HG03025 (cell line): ENCODE data around the gene ZNF77.
A peak's percentile ranks its signal among the peaks of the same experiment; 100 is the strongest.
"Not testable (repeated sequence)": the region's sequence is repeated elsewhere in the genome, so short reads cannot be mapped to it uniquely, and the experiment has no call there.

ENCODE experiments used
- ATAC-seq: cut with Tn5 transposase; IDR thresholded peaks from one replicate; pipeline ENCODE4 v1.9.1; 2021; ENCODE audit warnings: mild to moderate bottlenecking, moderate library complexity; ENCODE audit not compliant: unreplicated experiment, low FRiP score

The ZNF77 gene

DNA sequence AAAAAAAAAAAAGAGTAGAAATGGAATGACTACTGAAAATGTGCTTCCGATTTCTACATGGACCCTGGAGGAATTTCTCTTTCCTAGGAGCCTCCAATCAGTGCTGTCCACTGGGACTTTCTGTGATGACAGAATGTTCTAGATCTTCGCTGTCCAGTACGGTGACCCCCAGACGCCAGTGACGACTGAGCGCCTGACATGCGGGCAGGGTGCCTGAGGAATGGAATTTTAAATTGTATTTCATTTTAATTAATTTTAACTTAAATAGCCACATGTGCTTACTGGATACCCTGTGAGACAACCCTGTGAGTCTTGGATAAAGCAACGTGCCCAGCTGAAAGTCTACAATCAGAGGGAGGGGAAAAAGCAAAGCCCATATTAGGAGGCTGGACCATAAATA, 28.5 kb upstream of the ZNF77 start:
- ATAC-seq, result no peak

DNA sequence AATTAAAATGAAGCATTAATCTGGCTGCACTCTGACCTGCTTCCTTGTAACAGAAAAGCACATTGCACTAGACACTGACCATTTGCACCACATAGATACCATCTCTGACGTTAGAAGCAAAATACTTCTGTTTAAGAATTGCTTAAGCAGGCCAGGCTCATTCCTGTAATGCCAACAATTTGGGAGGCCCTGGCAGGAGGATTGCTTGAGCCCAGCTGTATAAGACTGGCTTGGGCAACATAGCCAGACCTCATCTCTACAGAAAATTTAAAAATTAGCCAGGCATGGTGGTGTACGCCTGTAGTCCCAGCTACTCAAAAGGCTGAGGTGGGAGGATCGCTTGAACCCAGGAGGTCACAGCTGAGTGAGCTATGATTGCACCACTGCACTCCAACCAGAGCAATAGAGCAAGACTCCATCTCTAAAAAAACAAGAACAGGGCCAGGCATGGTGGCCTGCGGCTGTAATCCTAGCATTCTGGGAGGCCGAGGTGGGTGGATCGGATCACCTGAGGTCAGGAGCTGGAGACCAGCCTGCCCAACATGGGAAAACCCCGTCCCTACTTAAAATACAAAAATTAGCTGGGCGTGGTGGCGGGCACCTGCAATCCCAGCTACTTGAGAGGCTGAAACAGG, 25.5 kb upstream of the ZNF77 start:
- no peak for ATAC-seq

DNA sequence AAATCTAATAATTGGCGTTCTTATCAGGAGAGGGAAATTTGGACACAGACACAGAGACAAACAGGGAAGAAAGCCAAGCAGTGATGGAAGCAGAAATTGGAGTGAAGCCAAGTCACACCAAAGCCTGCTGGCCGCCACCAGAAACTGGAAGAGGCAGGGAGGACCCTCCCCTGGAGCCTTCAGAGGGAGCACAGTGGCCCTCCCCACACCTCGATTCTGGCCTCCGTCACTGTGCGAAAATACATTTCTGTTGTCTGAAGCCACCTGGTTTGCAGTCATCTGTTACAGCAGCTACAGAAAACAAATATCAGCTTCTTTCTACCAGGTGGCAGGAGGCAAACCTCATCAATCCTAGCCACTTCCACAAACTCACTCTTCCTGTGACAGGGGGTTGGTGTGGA, 24.3 kb upstream of the ZNF77 start:
- no peak for ATAC-seq

DNA sequence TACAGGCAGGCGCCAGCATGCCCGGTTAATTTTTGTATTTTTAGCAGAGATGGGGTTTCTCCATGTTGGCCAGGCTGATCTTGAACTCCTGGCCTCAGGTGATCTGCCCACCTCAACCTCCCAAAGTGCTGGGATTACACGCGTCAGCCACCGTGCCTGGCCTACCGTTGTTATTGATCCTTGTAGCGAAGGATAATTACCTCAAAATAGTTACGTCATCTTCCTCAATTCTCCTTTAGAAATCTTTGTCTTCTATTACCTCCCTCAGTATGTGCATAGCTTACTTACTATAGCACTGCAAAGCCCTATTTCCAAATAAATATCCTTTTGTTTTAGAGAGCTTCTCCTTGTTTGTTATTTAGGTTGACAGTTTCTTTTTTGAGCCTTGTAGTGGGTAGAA, 23.2 kb upstream of the ZNF77 start:
- no peak for ATAC-seq

DNA sequence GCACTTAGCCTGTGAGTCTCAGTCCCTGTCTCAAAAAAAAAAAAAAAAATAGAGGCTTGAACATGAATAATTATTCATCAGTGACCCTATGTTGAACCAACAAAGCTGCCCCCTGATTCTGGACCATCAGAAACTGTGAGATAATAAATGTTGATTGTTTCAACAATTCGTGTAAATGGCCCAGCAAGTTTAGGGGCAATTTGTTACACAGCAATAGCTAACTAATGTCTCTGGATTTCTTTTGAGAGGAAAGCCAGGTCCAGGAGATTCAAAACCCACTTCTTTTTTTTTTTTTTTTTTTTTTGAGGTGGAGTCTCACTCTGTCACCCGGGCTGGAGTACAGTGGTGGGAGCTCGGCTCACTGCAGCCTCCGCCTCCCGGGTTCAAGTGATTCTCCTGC, 20.1 kb upstream of the ZNF77 start:
- ATAC-seq, result no peak

DNA sequence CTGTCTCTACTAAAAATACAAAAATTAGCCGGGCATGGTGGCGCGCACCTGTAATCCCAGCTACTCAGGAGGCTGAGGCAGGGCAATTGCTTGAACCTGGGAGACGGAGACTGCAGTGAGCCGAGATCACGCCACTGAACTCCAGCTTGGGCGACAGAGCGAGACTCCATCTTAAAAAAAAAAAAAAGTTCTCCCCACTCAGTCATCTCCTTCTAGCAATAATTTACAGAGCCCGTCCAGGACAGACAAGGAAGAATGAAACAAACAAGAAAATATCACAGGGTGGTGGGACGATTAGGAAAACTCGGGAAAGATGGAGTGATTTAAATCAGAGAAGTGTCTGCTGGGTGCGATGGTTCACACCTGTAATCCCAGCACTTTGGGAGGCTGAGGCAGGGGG, 18.9 kb upstream of the ZNF77 start:
- ATAC-seq, result not testable (repeated sequence)

DNA sequence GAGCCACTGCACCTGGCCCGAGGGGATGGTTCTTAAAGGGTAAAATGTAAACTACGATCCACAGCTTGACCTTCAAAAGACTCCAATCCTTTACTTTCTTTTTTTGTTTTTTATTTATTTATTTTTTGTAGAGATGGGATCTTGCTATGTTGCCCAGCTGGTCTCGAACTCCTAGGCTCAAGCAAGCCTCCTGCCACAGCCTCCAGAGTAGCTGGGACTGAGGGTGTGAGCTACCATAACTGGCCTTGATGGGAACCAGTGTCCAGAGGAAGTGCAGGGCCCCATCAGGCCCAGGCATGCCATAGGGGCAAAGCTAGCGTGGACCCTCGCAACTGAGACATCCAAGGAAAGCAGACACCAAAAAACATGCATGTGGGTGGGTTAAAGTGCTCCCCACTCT, 18.4 kb upstream of the ZNF77 start:
- no peak for ATAC-seq

DNA sequence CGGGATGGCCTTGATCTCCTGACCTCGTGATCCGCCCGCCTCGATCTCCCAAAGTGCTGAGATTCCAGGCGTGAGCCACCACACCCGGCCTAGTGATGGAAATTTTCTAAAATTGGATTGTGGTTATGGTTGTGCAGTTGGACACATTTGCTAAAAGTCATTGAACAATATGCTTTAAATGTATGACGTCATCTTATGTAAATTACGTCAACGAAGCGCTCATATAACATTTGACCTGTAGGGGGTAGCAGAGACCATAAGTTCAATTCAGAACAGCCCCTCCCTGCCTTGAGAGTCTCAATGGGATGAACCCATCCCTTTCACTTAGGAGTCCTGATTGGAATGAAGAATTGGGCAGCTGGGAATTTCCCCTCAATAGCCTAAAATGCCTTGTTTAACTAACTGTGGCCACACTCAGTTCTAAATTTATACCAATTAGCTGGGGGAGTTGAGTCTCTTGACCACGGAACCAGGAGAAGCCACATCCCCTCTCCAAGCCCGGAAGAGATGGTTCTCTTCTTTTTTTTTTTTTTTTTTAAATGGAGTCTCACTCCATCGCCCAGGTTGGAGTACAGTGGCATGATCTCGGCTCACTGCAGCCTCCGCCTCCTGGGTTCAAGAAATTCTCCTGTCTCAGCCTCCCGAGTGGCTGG, 17.4 kb upstream of the ZNF77 start:
- ATAC-seq, result no peak

DNA sequence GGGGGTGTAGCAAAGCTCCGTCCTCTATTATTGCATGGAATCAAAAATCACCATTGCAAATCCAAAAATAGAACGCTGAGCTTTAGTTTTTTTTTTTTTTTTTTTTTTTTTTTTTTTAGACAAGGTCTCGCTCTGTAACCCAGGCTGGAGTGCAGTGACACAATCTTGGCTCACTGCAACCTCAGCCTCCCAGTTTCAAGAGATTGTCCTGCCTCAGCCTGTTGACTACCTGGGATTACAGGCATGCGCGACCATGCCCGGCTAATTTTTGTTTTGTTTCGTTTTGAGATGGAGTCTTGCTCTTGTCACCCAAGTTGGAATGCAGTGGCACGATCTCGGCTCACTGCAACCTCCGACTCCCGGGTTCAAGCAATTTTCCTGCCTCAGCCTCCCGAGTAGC, 15.3 kb upstream of the ZNF77 start:
- no peak for ATAC-seq

DNA sequence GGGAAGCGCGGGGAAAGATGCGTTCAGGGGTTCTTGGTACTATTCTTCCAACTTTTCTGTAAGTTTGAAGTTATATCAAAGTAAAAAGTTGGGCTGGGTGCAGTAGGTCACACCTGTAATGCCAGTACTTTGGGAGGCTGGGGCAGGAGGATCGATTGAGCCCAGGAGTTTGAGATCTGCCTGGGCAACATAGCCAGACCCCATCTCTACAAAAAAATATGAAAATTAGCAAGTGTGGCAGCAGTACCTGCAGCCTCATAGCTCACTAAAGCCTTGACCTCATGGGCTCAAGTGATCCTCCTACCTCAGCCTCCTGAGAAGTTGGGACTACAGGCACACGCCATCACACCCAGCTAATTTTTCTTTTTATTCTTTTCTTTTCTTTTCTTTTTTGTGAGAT, 12.4 kb upstream of the ZNF77 start:
- no peak for ATAC-seq

DNA sequence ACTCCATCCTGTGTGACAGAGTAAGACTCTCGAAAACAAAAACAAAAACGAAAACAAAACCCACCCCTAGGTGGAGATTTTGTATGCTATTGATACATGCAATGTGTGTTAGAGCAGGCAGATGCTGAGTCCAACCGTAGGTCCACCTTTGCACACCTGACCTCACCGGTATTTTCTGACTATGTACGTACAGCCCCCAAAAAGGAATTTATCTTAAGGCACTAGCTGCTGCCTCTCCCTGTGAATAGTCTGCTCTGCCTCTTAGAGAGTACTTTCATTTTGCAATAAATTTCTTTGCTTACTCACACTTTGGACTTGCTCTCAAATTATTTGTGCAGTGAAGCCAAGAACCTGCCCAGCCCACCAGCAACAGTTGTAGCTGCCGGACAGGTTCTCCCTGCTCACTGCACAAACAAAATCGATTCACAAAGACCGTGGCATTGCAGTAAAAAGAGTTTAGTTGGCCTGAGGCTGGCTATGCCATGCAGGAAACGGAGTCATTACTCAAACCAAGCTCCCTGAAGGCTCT, 8.2 kb upstream of the ZNF77 start:
- ATAC-seq, result no peak

DNA sequence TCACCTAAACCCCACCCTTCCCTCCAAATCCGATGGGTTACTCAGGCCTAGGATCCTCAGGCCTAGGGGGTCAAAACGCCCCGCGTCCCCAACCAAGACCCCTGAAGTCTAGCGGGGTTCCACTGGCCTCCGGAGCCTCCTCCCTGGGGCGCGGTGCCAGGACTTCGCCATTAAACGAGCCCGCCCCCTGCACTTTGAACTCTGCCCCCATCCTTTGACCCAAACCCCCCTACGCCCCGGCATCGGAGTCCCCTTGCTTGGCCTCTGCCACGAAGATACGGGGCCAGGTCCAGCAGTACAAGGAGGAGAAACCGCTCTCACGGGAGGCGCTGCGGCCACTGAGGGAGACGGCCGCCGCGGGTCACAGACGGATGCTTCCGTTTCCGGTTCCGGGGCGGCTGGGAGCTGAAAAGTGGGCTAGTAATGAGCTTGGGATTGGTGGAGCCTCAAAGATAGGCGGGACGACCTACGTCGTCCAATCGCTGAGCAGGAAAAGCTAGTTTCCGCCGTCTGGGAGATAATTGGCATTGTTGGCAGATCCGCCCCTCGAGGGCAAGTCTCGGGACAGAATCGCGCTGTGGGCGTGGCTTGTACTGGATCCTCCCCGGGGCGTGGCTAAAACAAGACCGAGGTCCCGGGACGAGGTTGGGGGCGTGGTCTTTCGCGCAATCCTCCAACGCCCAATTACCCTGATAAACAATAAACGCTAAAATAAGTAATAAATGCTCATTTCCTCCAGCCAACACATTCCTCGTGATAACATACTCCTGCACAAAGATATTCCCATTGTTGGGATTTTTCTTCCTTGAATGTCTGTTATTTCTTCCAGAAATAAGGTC, 5.7 kb upstream of the ZNF77 start:
- ATAC-seq, result peak; percentile 94

DNA sequence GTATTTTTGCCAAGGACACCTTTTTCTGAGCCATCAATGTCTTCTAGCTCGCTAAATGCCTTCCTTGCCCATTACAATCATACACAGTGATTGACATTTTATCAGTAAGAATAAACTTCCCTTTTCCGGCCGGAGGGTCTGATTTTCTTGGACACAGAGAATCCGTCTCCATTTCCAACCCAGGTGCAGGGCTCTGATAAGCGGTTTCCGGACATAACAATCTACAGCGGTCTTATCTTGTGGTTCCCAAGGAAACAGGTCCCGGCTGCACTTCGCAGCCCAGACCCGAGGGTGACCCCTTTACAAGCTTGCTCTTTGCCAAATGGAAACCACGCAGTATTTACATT, 5.1 kb upstream of the ZNF77 start:
- no peak for ATAC-seq

DNA sequence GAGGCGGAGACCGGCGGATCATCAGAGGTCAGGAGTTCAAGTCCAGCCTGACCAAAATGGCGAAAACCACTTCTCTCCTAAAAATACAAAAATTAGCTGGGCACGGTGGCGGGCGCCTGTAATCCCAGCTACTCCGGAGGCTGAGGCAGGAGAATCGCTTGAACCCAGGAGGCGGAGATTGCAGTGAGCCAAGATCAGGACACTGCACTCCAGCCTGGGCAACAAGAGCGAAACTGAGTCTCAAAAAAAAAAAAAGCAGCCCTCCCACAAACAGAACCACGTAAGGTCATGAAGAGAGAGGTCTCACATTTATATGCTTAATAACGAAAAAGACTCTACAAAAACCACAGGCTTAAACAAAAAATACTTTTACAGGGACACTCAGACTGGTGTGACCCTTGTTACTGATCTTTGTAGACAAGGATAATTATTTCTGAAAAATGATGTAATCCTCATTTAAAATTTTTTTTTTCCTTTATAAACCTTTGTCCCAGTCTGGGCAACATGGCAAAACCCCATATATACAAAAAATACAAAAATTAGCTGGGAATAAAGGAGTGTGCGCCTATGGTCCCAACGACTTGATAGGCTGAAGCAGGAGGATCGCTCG, 909 bp upstream of the ZNF77 start:
- no peak for ATAC-seq

DNA sequence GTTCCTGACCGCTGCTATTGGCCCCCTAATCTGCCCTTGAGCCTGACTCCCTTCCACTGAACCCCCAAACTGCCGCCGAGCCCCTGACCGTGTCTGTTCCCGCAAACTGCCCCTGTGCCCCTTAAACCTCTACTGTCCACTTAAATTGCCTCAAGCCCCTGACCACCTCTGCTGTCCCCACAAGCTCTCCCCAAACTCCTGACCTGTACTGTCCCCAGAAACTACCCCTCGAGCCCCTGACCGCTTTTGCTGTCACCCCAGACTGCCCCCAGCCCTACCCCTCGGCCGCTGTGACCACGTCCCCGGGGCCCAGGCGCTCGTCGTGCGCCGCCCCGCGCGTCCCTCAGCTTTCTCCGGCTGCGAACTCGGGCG, 382 bp downstream of the ZNF77 start:
- ATAC-seq, result no peak

DNA sequence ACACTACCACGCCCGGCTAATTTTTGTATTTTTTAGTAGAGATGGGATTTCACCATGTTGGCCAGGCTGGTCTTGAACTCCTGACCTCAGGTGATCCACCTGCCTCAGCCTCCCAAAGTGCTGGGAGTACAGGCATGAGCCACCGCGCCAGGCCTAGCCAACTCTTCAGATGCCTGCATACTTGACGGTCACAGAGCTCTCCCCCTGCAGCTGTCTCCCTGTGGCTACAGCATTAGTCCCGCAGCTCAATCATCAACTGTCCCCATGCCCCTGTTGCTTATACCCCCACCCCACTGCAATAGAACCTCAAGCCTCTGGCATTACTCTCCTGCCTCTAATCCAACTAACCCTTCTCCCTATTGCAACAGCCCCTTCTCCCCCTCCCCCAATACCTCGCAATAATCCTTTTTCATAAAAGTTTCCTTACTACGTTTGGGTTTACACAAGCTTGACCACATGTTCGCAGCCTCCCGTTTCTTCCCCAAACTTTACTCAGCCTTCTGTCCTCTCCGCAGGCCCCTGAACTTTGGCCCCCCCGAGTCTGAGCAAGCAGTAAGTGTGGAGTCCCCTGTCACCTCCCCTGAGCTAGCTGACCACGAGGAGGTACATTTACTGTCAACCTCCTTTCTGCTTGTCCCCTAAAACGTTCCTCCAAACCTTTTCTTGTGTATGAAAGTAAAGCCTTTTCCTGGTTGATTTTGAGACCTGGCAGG, 1.7 kb downstream of the ZNF77 start:
- no peak for ATAC-seq

DNA sequence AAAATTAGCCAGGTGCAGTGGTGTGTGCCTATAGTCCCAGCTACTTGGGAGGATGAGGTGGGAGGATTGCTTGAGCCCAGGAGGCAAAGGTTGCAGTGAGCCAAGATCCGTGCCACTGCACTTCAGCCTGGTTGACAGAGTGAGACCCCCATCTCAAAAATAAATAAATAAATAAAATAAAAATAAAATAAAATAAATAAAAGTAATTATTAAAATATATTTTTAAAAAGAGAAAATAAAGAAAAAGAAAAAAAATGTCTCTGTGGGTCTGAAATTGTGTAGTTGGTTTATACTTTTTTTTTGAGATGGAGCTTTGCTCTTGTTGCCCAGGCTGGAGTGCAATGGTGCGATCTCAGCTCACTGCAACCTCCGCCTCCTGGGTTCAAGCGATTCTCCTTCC, 8.9 kb downstream of the ZNF77 start:
- ATAC-seq, result not testable (repeated sequence)

DNA sequence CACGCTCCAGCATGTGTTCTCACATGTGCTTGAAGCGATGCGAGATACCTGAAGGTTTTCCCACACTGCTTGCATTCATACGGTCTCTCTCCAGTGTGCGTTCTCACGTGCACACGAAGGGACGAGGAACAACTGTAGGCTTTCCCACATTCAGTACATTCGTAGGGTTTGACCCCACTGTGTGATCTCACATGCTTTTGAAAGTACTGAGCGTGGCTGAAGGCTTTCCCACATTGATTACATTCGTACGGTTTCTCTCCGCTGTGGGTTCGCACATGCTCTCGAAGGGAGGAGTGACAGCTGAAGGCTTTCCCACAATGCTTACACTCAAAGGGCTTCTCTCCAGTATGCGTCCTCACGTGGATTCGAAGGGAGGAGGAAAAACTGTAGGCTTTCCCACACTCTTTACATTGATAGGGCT, 11.3 kb downstream of the ZNF77 start:
- ATAC-seq, result no peak

DNA sequence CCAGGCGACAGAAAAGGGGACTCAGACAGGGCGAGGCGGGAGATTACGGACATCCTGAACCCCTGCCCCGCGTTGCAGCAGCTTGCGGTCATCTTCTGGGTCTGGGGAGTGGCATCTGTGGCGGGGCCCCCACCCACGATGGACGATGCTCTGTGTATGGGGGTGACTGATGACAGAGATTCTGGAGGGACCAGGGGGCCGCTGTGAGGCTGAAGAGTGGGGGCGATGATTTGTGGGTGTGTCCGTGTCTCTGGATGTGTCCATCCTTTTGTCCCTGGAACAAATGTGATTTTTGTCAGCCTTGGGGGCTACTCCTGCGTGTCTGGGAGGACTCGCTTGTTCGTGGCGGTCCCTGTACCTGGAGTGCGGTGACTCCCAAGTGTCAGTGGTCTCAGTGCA, 17.7 kb downstream of the ZNF77 start:
- ATAC-seq, result no peak

DNA sequence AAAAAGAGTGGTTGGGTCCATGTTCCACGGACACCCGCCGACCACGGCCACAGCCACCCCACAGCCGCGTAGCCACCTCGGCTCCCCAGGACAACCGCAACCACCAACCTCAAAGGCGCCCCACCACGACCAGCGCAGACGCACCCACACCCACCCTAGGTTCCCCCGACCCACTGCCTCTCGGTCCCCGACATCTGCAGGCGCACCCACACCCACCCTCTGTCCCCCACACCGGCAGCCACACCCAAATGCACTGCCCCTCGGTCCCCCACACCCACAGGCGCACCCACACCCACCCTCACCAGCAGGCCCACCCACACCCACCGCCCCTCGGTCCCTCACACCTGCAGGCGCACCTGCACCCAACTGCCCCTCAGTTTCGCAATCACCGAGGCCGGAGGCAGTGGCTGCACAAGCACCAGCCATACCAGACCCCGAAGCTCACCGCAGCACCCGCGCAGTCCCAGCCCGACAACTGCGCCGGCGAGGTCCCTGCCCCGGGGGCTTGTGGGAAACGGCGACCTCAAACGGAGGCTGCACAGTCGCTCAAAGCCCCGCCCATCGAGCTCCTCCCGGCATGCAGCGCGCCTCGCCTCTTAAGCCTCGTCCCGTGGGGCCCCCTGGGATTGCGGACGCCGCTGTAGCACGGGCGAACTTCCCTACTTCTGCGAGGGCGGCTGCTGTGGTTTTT, 18.3 kb downstream of the ZNF77 start:
- ATAC-seq, result no peak
